IMR-90 (cell line): Measurements from ENCODE around the gene KRTAP10-5. TPM values are rescaled to one million over a fixed set of nuclear protein-coding genes. Genes with fewer than 3 reads are reported as not detected.

Source experiments
- ATAC-seq: fragments of 200-7000 bp; cut with Tn5 transposase; 2 replicates; pipeline ENCODE4 v1.9.1; 2020; ENCODE audit warnings: low read depth, mild to moderate bottlenecking, moderate library complexity
- BruUV-seq: library from RNA; stranded (reverse); fragments of 400-500 nt; replicated peaks from 2 replicates; lab custom pipeline; 2021; lab: Mats Ljungman, UMichigan
- CTCF ChIA-PET: fragments of 300-600 bp; formaldehyde crosslinking; extraction: SDS; loops from one replicate; lab custom pipeline; 2021; ENCODE audit warnings: antibody characterized with exemption; lab: Yijun Ruan, JAX
- POLR2A ChIA-PET: fragments of 300-600 bp; sonication (Branson Sonifier 250); formaldehyde crosslinking; loops from one replicate; lab custom pipeline; 2022; ENCODE audit warnings: antibody characterized with exemption; ENCODE audit not compliant: unreplicated experiment; lab: Charles Lee
- DNase-seq: peaks from one replicate; pipeline ENCODE4 v3.0.0; 2013
- H2AFZ ChIP-seq: replicated peaks from 2 replicates; pipeline ENCODE3; 2013; ENCODE audit warnings: low read length, mild to moderate bottlenecking; ENCODE audit not compliant: poor library complexity
- H2AK5ac ChIP-seq: 2 replicates; pipeline ENCODE4 v1.6.1; 2013; ENCODE audit warnings: low read depth, low read length, inconsistent platforms
- H2AK9ac ChIP-seq: replicated peaks from 2 replicates; pipeline ENCODE3; 2013; ENCODE audit warnings: mild to moderate bottlenecking, low read depth, low read length, moderate library complexity; ENCODE audit not compliant: poor library complexity
- H2BK120ac ChIP-seq: 2 replicates; pipeline ENCODE4 v1.6.1; 2013; ENCODE audit warnings: low read depth, low read length, inconsistent platforms
- H2BK15ac ChIP-seq: 3 replicates; pipeline ENCODE4 v1.6.1; 2013; ENCODE audit warnings: low read depth, low read length, inconsistent platforms
- H2BK20ac ChIP-seq: 2 replicates; pipeline ENCODE4 v1.6.1; 2013; ENCODE audit warnings: low read depth, mild to moderate bottlenecking, inconsistent platforms, low read length, moderate library complexity
- H2BK5ac ChIP-seq: 2 replicates; pipeline ENCODE4 v1.6.1; 2013; ENCODE audit warnings: mild to moderate bottlenecking, low read depth, low read length, inconsistent platforms; ENCODE audit not compliant: poor library complexity, severe bottlenecking
- H3K14ac ChIP-seq: replicated peaks from 2 replicates; pipeline ENCODE4 v1.6.1; 2013; ENCODE audit warnings: low read depth, low read length, inconsistent platforms
- H3K18ac ChIP-seq: 2 replicates; pipeline ENCODE4 v1.6.1; 2013; ENCODE audit warnings: low read depth, low read length, control low read depth
- H3K23ac ChIP-seq: 2 replicates; pipeline ENCODE4 v1.6.1; 2013; ENCODE audit warnings: low read depth, low read length, inconsistent platforms
- H3K27ac ChIP-seq: 2 replicates; pipeline ENCODE4 v1.5.1; 2013; ENCODE audit warnings: mild to moderate bottlenecking, control low read depth, low read length; ENCODE audit not compliant: insufficient read depth
- H3K27me3 ChIP-seq: 2 replicates; pipeline ENCODE4 v1.6.1; 2013; ENCODE audit warnings: low read length; ENCODE audit not compliant: control insufficient read depth, insufficient read depth
- H3K36me3 ChIP-seq: 2 replicates; pipeline ENCODE4 v1.6.1; 2013; ENCODE audit warnings: low read length, mixed read lengths; ENCODE audit not compliant: control insufficient read depth, insufficient read depth
- H3K4ac ChIP-seq: 2 replicates; pipeline ENCODE4 v1.6.1; 2013; ENCODE audit warnings: low read depth, low read length, inconsistent platforms
- H3K4me1 ChIP-seq: 2 replicates; pipeline ENCODE4 v1.6.1; 2013; ENCODE audit warnings: low read length, mixed read lengths; ENCODE audit not compliant: control insufficient read depth, insufficient read depth
- H3K4me2 ChIP-seq: 2 replicates; pipeline ENCODE4 v1.6.1; 2013; ENCODE audit warnings: low read depth, mild to moderate bottlenecking, control low read depth, low read length, moderate library complexity
- H3K4me3 ChIP-seq: 2 replicates; pipeline ENCODE4 v1.5.1; 2013; ENCODE audit warnings: low read depth, mild to moderate bottlenecking, control low read depth, low read length, moderate library complexity; ENCODE audit not compliant: insufficient read depth
- H3K56ac ChIP-seq: 2 replicates; pipeline ENCODE4 v1.6.1; 2013; ENCODE audit warnings: low read length, inconsistent platforms; ENCODE audit not compliant: insufficient read depth; ENCODE audit errors: extremely low read depth
- H3K79me1 ChIP-seq, 2 experiments: 2 replicates each; pipeline ENCODE4 v1.6.1; 2013; ENCODE audit warnings: low read length in 2 of 2, inconsistent platforms in 1 of 2, low read depth in 1 of 2
- H3K9ac ChIP-seq: 2 replicates; pipeline ENCODE4 v1.6.1; 2013; ENCODE audit warnings: low read depth, low read length, control low read depth
- H3K9me1 ChIP-seq: 2 replicates; pipeline ENCODE4 v1.6.1; 2013; ENCODE audit warnings: low read length, inconsistent platforms; ENCODE audit not compliant: insufficient read depth
- H3K9me3 ChIP-seq: 2 replicates; pipeline ENCODE4 v1.6.1; 2013; ENCODE audit warnings: low read length; ENCODE audit not compliant: control insufficient read depth, insufficient read depth
- H4K20me1 ChIP-seq: 2 replicates; pipeline ENCODE4 v1.6.1; 2013; ENCODE audit warnings: low read length, inconsistent platforms; ENCODE audit not compliant: insufficient read depth
- H4K5ac ChIP-seq: 2 replicates; pipeline ENCODE4 v1.6.1; 2013; ENCODE audit warnings: mild to moderate bottlenecking, low read depth, low read length, control low read depth
- H4K8ac ChIP-seq, 2 experiments: 2 replicates each; pipeline ENCODE4 v1.6.1; 2013; ENCODE audit warnings: low read depth in 2 of 2, low read length in 2 of 2, control low read depth in 1 of 2, inconsistent platforms in 1 of 2
- H4K91ac ChIP-seq: 2 replicates; pipeline ENCODE4 v1.6.1; 2013; ENCODE audit warnings: low read depth, low read length, inconsistent platforms; ENCODE audit not compliant: insufficient read depth
- BHLHE40 ChIP-seq: fragments of 150-350 bp; IDR thresholded peaks from 2 replicates; pipeline ENCODE4 v1.6.1; 2016; ENCODE audit warnings: mild to moderate bottlenecking, low read depth, low read length
- CEBPB ChIP-seq: IDR thresholded peaks from 2 replicates; pipeline ENCODE4 v1.6.1; 2012; ENCODE audit warnings: low read depth, low read length, improper control_type of control experiment
- CHD1 ChIP-seq: IDR thresholded peaks from 2 replicates; pipeline ENCODE4 v1.6.1; 2012; ENCODE audit warnings: low read depth, low read length, improper control_type of control experiment
- FOS ChIP-seq: fragments of 150-350 bp; IDR thresholded peaks from 2 replicates; pipeline ENCODE4 v1.6.1; 2016; ENCODE audit warnings: low read depth, low read length
- MAFK ChIP-seq: IDR thresholded peaks from 2 replicates; pipeline ENCODE4 v1.6.1; 2012; ENCODE audit warnings: low read depth, low read length, improper control_type of control experiment
- MAZ ChIP-seq: IDR thresholded peaks from 2 replicates; pipeline ENCODE4 v1.6.1; 2012; ENCODE audit warnings: low read depth, mild to moderate bottlenecking, low read length, improper control_type of control experiment, moderate library complexity, borderline replicate concordance
- MXI1 ChIP-seq: IDR thresholded peaks from 2 replicates; pipeline ENCODE4 v1.6.1; 2012; ENCODE audit warnings: low read depth, mild to moderate bottlenecking, low read length, moderate library complexity, borderline replicate concordance
- NFE2L2 ChIP-seq: fragments of 150-350 bp; IDR thresholded peaks from 2 replicates; pipeline ENCODE4 v1.6.1; 2016; ENCODE audit warnings: low read depth, mild to moderate bottlenecking, low read length
- POLR2A ChIP-seq: IDR thresholded peaks from 2 replicates; pipeline ENCODE4 v1.6.1; 2012; ENCODE audit warnings: mild to moderate bottlenecking, low read depth, low read length
- RAD21 ChIP-seq: IDR thresholded peaks from 2 replicates; pipeline ENCODE4 v1.6.1; 2012; ENCODE audit warnings: low read length, improper control_type of control experiment
- RCOR1 ChIP-seq: IDR thresholded peaks from 2 replicates; pipeline ENCODE4 v1.6.1; 2012; ENCODE audit warnings: mild to moderate bottlenecking, low read length, improper control_type of control experiment; ENCODE audit not compliant: insufficient replicate concordance
- RFX5 ChIP-seq: IDR thresholded peaks from 2 replicates; pipeline ENCODE4 v1.8.0; 2012; ENCODE audit warnings: low read depth, mild to moderate bottlenecking, low read length, moderate library complexity
- SMC3 ChIP-seq: fragments of 150-350 bp; IDR thresholded peaks from 2 replicates; pipeline ENCODE4 v1.6.1; 2016; ENCODE audit warnings: low read depth, mild to moderate bottlenecking, antibody characterized with exemption, low read length, moderate library complexity
- WGBS, 2 experiments: methylation state at CpG; one replicate each; pipeline versions ENCODE4 v1.1.5 to v1.1.7; 2013; ENCODE audit warnings: missing lambda C conversion rate in 2 of 2; ENCODE audit not compliant: insufficient read length in 1 of 2; ENCODE audit errors: extremely low coverage in 2 of 2; 5-methylcytosine and 5-hydroxymethylcytosine counted together
- dilution Hi-C: fragments of 300-500 bp; cut with HindIII; formaldehyde crosslinking; loops from one replicate; pipeline ENCODE4 v1.14.3; 2018; ENCODE audit warnings: low sequenced_read_pairs; ENCODE audit not compliant: unreplicated experiment
- in situ Hi-C: fragments of 300-500 bp; cut with MboI; formaldehyde crosslinking; loops from 3 replicates; pipeline ENCODE4 v1.14.3; 2019; ENCODE audit warnings: low sequenced_read_pairs, inconsistent platforms, mixed read lengths
- intact Hi-C: fragments of 100-400 bp; cut with micrococcal nuclease; formaldehyde crosslinking; loops from 2 replicates; pipeline ENCODE4 v1.10.0; 2022
- polyA plus RNA-seq, 3 experiments: library from polyadenylated mRNA; depleted of rRNA; stranded (reverse); fragments of >200 nt; gene quantifications; 2 replicates each; pipeline ENCODE4 v1.2.3, GENCODE V29; 2012; ENCODE audit warnings: low replicate concordance in 1 of 3
- total RNA-seq: library from RNA; depleted of rRNA; stranded (reverse); fragments of >200 nt; gene quantifications from 2 replicates; pipeline ENCODE4 v1.2.3, GENCODE V29; 2012
- TF ChIP-seq, protein P1 (sequence below): conservative IDR thresholded peaks from 2 replicates; pipeline ENCODE4 v1.5.1; 2012; ENCODE audit warnings: mild to moderate bottlenecking, low read depth, low read length, improper control_type of control experiment
- TF ChIP-seq, protein P2 (sequence below): fragments of 150-350 bp; IDR thresholded peaks from 2 replicates; pipeline ENCODE4 v1.6.1; 2016; ENCODE audit warnings: low read depth, mild to moderate bottlenecking, low read length, moderate library complexity, borderline replicate concordance

Gene KRTAP10-5
- total and polyA plus RNA-seq, 2 of the 4 experiments (the other 2 are of a cell fraction) = not detected

DNA sequence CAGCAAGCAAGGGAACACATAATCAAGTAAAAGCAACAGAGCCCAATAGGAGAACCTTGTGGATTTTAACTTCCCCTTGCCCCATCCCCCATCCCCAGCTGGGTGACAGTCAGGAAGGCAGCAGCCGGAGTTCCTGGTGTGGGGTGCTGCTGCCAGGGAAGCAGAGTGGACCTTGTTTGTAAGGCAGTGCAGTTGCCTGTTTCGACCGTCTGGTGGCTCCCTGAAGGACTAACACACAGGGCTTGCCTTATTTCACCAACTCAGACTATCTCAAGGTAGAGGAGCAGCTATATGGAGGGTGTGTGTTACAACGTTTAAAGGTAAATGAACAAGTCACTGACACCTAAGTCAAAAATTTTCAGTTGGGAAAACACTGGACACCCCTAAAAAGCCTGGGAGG, 38.1 kb upstream of the KRTAP10-5 start:
- no peaks in the 10 kb centered on the region for H3K9me1 ChIP-seq
- H2BK5ac ChIP-seq = no peak overlapping the region
- no peak overlapping the region for H2AK9ac ChIP-seq
- no peak overlapping the region for H3K4ac ChIP-seq
- peaks cover 3% of the 10 kb centered on the region; the same call in 1 of the 2 replicates for H3K27me3 ChIP-seq
- H3K23ac ChIP-seq = no peak overlapping the region
- peak; percentile 14 for DNase-seq
- WGBS, 2 experiments = no CpG with 5 or more reads among the region's 4 CpGs
- no peak overlapping the region for H4K91ac ChIP-seq
- no peak overlapping the region for H3K14ac ChIP-seq
- no peaks in the 10 kb centered on the region for H3K79me1 ChIP-seq
- dilution Hi-C loops = no loop called here
- H2BK15ac ChIP-seq = no peak overlapping the region
- no peak overlapping the region for H4K8ac ChIP-seq
- peaks cover 3% of the 10 kb centered on the region; the same call in 1 of the 2 replicates for H3K9me3 ChIP-seq
- in situ Hi-C loops = no loop called here
- H3K4me3 ChIP-seq = no peak overlapping the region
- ChIA-PET CTCF (interaction anchor here (0.7 kb wide), 1 partner anchor 53 kb away, joined by 3 read pairs; no protein-coding TSS in a partner anchor), POLR2A (no interaction called here)
- no peak overlapping the region for H2AFZ ChIP-seq
- BruUV-seq = no TSS peak
- H3K9ac ChIP-seq = no peak overlapping the region
- intact Hi-C loops = loop anchor here (1.0 kb wide), 1 partner anchor 175 kb away; no protein-coding TSS in a partner anchor
- no peak overlapping the region for H3K4me2 ChIP-seq
- no peak overlapping the region for H3K27ac ChIP-seq
- no peak overlapping the region for H3K56ac ChIP-seq
- H4K20me1 ChIP-seq = no peaks in the 10 kb centered on the region
- no peak overlapping the region for H2BK120ac ChIP-seq
- H3K18ac ChIP-seq = no peak overlapping the region
- no peak overlapping the region for H2BK20ac ChIP-seq
- TF ChIP-seq NFE2L2 (no peak), MAZ (no peak), SMC3 (no peak), MAFK (no peak), RFX5 (no peak), RAD21 (no peak), CHD1 (no peak), FOS (no peak), POLR2A (no peak), CEBPB (no peak), RCOR1 (no peak), MXI1 (no peak), BHLHE40 (no peak)
- TF ChIP-seq, protein P1, sequence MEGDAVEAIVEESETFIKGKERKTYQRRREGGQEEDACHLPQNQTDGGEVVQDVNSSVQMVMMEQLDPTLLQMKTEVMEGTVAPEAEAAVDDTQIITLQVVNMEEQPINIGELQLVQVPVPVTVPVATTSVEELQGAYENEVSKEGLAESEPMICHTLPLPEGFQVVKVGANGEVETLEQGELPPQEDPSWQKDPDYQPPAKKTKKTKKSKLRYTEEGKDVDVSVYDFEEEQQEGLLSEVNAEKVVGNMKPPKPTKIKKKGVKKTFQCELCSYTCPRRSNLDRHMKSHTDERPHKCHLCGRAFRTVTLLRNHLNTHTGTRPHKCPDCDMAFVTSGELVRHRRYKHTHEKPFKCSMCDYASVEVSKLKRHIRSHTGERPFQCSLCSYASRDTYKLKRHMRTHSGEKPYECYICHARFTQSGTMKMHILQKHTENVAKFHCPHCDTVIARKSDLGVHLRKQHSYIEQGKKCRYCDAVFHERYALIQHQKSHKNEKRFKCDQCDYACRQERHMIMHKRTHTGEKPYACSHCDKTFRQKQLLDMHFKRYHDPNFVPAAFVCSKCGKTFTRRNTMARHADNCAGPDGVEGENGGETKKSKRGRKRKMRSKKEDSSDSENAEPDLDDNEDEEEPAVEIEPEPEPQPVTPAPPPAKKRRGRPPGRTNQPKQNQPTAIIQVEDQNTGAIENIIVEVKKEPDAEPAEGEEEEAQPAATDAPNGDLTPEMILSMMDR = no peak
- TF ChIP-seq, protein P2, sequence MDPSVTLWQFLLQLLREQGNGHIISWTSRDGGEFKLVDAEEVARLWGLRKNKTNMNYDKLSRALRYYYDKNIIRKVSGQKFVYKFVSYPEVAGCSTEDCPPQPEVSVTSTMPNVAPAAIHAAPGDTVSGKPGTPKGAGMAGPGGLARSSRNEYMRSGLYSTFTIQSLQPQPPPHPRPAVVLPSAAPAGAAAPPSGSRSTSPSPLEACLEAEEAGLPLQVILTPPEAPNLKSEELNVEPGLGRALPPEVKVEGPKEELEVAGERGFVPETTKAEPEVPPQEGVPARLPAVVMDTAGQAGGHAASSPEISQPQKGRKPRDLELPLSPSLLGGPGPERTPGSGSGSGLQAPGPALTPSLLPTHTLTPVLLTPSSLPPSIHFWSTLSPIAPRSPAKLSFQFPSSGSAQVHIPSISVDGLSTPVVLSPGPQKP = no peak
- no peaks in the 10 kb centered on the region for H3K4me1 ChIP-seq
- H3K36me3 ChIP-seq = no peaks in the 10 kb centered on the region
- no peak overlapping the region for H2AK5ac ChIP-seq
- no peak overlapping the region for H4K5ac ChIP-seq
- ATAC-seq = peak; percentile 72
